WI38 (cell line): Measurements from ENCODE around the gene LCN6.

Source experiments
- H3K4me3 ChIP-seq: 2 replicates; pipeline ENCODE4 v1.5.1; 2011; ENCODE audit warnings: low read depth, mild to moderate bottlenecking, control low read depth, low read length
- CTCF ChIP-seq: IDR thresholded peaks from 2 replicates; pipeline ENCODE4 v1.5.1; 2012; ENCODE audit warnings: low read depth, mild to moderate bottlenecking, control low read depth, low read length

LCN6 gene

GRCh38 chr9:136739509-136739908, 8.8 kb downstream of the LCN6 start:
- TF ChIP-seq CTCF: no peak
- no peak overlapping the region for H3K4me3 ChIP-seq

- H3K4me3 ChIP-seq: no peak overlapping the region
- no peak for TF ChIP-seq CTCF
These were observed 9.4 kb downstream of the LCN6 start for GRCh38 chr9:136738960-136739359.

- no peak overlapping the region for H3K4me3 ChIP-seq
- no peak for TF ChIP-seq CTCF
These were observed 12.4 kb downstream of the LCN6 start for GRCh38 chr9:136735812-136736480.

GRCh38 chr9:136734837-136735496, 13.4 kb downstream of the LCN6 start:
- no peak for TF ChIP-seq CTCF
- no peak overlapping the region for H3K4me3 ChIP-seq

GRCh38 chr9:136733611-136734010, 14.7 kb downstream of the LCN6 start:
- no peak overlapping the region for H3K4me3 ChIP-seq
- TF ChIP-seq CTCF: no peak

- no peak overlapping the region for H3K4me3 ChIP-seq
- TF ChIP-seq CTCF: no peak
These were observed 15.7 kb downstream of the LCN6 start for GRCh38 chr9:136732444-136733178.

GRCh38 chr9:136729926-136730325, 18.4 kb downstream of the LCN6 start:
- no peak for TF ChIP-seq CTCF
- H3K4me3 ChIP-seq: no peak overlapping the region
